Mucosa of rectum (tissue), 2 donors: ENCODE results near the gene DYRK4.

Source experiments
- H3K27ac ChIP-seq, 2 donors: one replicate each; pipeline ENCODE4 v1.7.0; 2013; ENCODE audit warnings: inconsistent platforms in 2 of 2, low read depth in 2 of 2, low read length in 2 of 2
- H3K27me3 ChIP-seq, 2 donors: one replicate each; pipeline ENCODE4 v1.7.0; 2013; ENCODE audit warnings: low read length in 2 of 2; ENCODE audit not compliant: control insufficient read depth in 2 of 2, insufficient read depth in 2 of 2
- H3K36me3 ChIP-seq, 2 donors: one replicate each; pipeline ENCODE4 v1.7.0; 2013; ENCODE audit warnings: low read length in 2 of 2; ENCODE audit not compliant: control insufficient read depth in 2 of 2, insufficient read depth in 2 of 2
- H3K4me1 ChIP-seq, 2 donors: one replicate each; pipeline ENCODE4 v1.7.0; 2013; ENCODE audit warnings: low read length in 2 of 2, mild to moderate bottlenecking in 1 of 2; ENCODE audit not compliant: control insufficient read depth in 2 of 2, insufficient read depth in 2 of 2
- H3K4me3 ChIP-seq, 2 donors: one replicate each; pipeline ENCODE4 v1.7.0; 2013; ENCODE audit warnings: low read length in 2 of 2
- H3K9ac ChIP-seq, 2 donors: one replicate each; pipeline ENCODE4 v1.7.0; 2013; ENCODE audit warnings: low read length in 2 of 2, low read depth in 1 of 2, mild to moderate bottlenecking in 1 of 2
- H3K9me3 ChIP-seq, 2 donors: one replicate each; pipeline ENCODE4 v1.7.0; 2013; ENCODE audit warnings: low read length in 2 of 2; ENCODE audit not compliant: control insufficient read depth in 2 of 2
- donor health status: healthy.
- donor health status: Normal muscosa, but diverticular disease.

DYRK4 gene

GRCh38 chr12:4538207-4539160, 23.5 kb upstream of the DYRK4 start, which contains the start of gene RAD51AP1:
Gene RAD51AP1, plus strand, starts transcription at chr12:4538890. Its CDS starts 50 bp downstream, at chr12:4538940.
- Histone ChIP-seq H3K27me3 (no peaks in the 10 kb centered on the region), H3K4me3 (peak within 1 kb of the TSS; percentile 95 to 99), H3K4me1 (peaks cover 6 to 16% of the 10 kb centered on the region in 2 donors), H3K9ac (peak within 1 kb of the TSS; percentile 87 to 96), H3K36me3 (peaks cover 0 to 5% of the 10 kb centered on the region in 2 donors), H3K9me3 (no peaks in the 10 kb centered on the region), H3K27ac (peak within 1 kb of the TSS; percentile 89 to 91)

- Histone ChIP-seq H3K27ac (no peak overlapping the region), H3K9ac (peak overlapping the region; percentile 48 to 64), H3K36me3 (peaks cover 0 to 3% of the 10 kb centered on the region in 2 donors), H3K4me3 (peak overlapping the region; percentile 95 to 99), H3K9me3 (no peaks in the 10 kb centered on the region), H3K4me1 (peaks cover 6 to 16% of the 10 kb centered on the region in 2 donors), H3K27me3 (no peaks in the 10 kb centered on the region)
Observed at GRCh38 chr12:4539167-4539870, 22.7 kb upstream of the DYRK4 start.

GRCh38 chr12:4540170-4540569, 21.8 kb upstream of the DYRK4 start:
- Histone ChIP-seq H3K27me3 (no peaks in the 10 kb centered on the region), H3K9me3 (no peaks in the 10 kb centered on the region), H3K4me1 (peaks cover 6 to 16% of the 10 kb centered on the region in 2 donors), H3K4me3 (no peak overlapping the region), H3K9ac (no peak overlapping the region), H3K36me3 (no peaks in the 10 kb centered on the region), H3K27ac (no peak overlapping the region)

- no peak overlapping the region for H3K27ac ChIP-seq
- no peaks in the 10 kb centered on the region for H3K9me3 ChIP-seq
- peaks cover 6 to 16% of the 10 kb centered on the region in 2 donors for H3K4me1 ChIP-seq
- H3K27me3 ChIP-seq: no peaks in the 10 kb centered on the region
- H3K9ac ChIP-seq: no peak overlapping the region
- H3K4me3 ChIP-seq: no peak overlapping the region
- no peaks in the 10 kb centered on the region for H3K36me3 ChIP-seq
Observed at GRCh38 chr12:4540638-4541037, 21.4 kb upstream of the DYRK4 start.

- H3K27me3 ChIP-seq: no peaks in the 10 kb centered on the region
- no peak overlapping the region for H3K4me3 ChIP-seq
- no peak overlapping the region for H3K27ac ChIP-seq
- H3K4me1 ChIP-seq: no peaks in the 10 kb centered on the region
- no peaks in the 10 kb centered on the region for H3K36me3 ChIP-seq
- H3K9ac ChIP-seq: no peak overlapping the region
- H3K9me3 ChIP-seq: no peaks in the 10 kb centered on the region
Observed at GRCh38 chr12:4545195-4545594, 16.8 kb upstream of the DYRK4 start.

- no peak overlapping the region for H3K4me3 ChIP-seq
- H3K9me3 ChIP-seq: no peaks in the 10 kb centered on the region
- H3K27me3 ChIP-seq: no peaks in the 10 kb centered on the region
- H3K9ac ChIP-seq: no peak overlapping the region
- no peak overlapping the region for H3K27ac ChIP-seq
- no peaks in the 10 kb centered on the region for H3K4me1 ChIP-seq
- no peaks in the 10 kb centered on the region for H3K36me3 ChIP-seq
Observed at GRCh38 chr12:4552191-4552590, 9.8 kb upstream of the DYRK4 start.

- H3K4me1 ChIP-seq: no peaks in the 10 kb centered on the region
- H3K9me3 ChIP-seq: no peaks in the 10 kb centered on the region
- H3K9ac ChIP-seq: no peak overlapping the region
- H3K27me3 ChIP-seq: no peaks in the 10 kb centered on the region
- H3K27ac ChIP-seq: no peak overlapping the region
- H3K4me3 ChIP-seq: no peak overlapping the region
- no peaks in the 10 kb centered on the region for H3K36me3 ChIP-seq
Observed at GRCh38 chr12:4553943-4554342, 8.1 kb upstream of the DYRK4 start.

- Histone ChIP-seq H3K4me1 (no peaks in the 10 kb centered on the region), H3K9ac (no peak overlapping the region), H3K27ac (no peak overlapping the region), H3K27me3 (no peaks in the 10 kb centered on the region), H3K36me3 (no peaks in the 10 kb centered on the region), H3K9me3 (no peaks in the 10 kb centered on the region), H3K4me3 (no peak overlapping the region)
Observed at GRCh38 chr12:4555804-4556203, 6.2 kb upstream of the DYRK4 start.

- no peak overlapping the region for H3K27ac ChIP-seq
- H3K27me3 ChIP-seq: no peaks in the 10 kb centered on the region
- peaks cover 0 to 3% of the 10 kb centered on the region in 2 donors for H3K4me1 ChIP-seq
- no peak overlapping the region for H3K4me3 ChIP-seq
- H3K36me3 ChIP-seq: no peaks in the 10 kb centered on the region
- H3K9me3 ChIP-seq: no peaks in the 10 kb centered on the region
- no peak overlapping the region for H3K9ac ChIP-seq
Observed at GRCh38 chr12:4556735-4557530, 5.1 kb upstream of the DYRK4 start.
